ENCODE data around the gene SFXN5. TPM values are rescaled to one million over a fixed set of nuclear protein-coding genes. Genes with fewer than 3 reads are reported as not detected.

Gene SFXN5
- total and polyA plus RNA-seq, 2 of the 8 experiments (the other 6 are each of a cell fraction or from before 2014, with no cell fraction given), result 29.3 to 33.1 TPM

- Histone ChIP-seq H3K14ac (ENCODE audit: insufficient read length) (no peak overlapping the region), H2BK20ac (ENCODE audit: low read length) (no peak overlapping the region), H2BK120ac (replicated peaks; ENCODE audit: low read depth, low read length) (no peak overlapping the region), H2AK5ac (ENCODE audit: low read depth, low read length) (no peak overlapping the region), H3K79me1 (ENCODE audit: low read depth, low read length) (peaks cover 16% of the 10 kb centered on the region), H3K36me3 (ENCODE audit: control insufficient read depth in 2 of 4, insufficient read depth in 4 of 4, low read length in 3 of 4) (no peaks in the 10 kb centered on the region), H4K20me1 (replicated peaks in 1 of 2; ENCODE audit: control insufficient read depth in 1 of 2, insufficient read depth in 2 of 2, low read length in 2 of 2) (peaks cover 2 to 6% of the 10 kb centered on the region in 2 experiments), H4K8ac (ENCODE audit: extremely low read depth, insufficient read depth, low read length) (no peak overlapping the region; the same call in 1 of the 2 replicates), H3K23me2 (ENCODE audit: low read depth, low read length) (peaks cover 15% of the 10 kb centered on the region), H3K4me1 (replicated peaks in 1 of 4; ENCODE audit: control insufficient read depth in 3 of 4, insufficient read depth in 4 of 4, low read length in 3 of 4) (peaks cover 10 to 14% (median 12%) of the 10 kb centered on the region in 4 experiments; a peak in 6 of 7 replicates), H3K4me3 (ENCODE audit: extremely low read depth in 1 of 4, insufficient read depth in 2 of 4, low read depth in 3 of 4, low read length in 4 of 4) (no peak overlapping the region), H3K4me2 (ENCODE audit: insufficient read depth in 1 of 2, low read depth in 2 of 2, low read length in 2 of 2) (no peak overlapping the region; a peak in 1 of 4 replicates), H4K5ac (ENCODE audit: insufficient read length, low read depth, low read length) (no peak overlapping the region), H3K18ac (ENCODE audit: extremely low read depth, low read length) (no peak overlapping the region), H3K79me2 (ENCODE audit: control insufficient read depth in 1 of 2, insufficient read depth in 2 of 2, low read length in 2 of 2) (peaks cover 0 to 15% of the 10 kb centered on the region in 2 experiments; a peak in 2 of 4 replicates), H3K27me3 (replicated peaks in 1 of 4; ENCODE audit: control insufficient read depth in 3 of 4, extremely low read depth in 1 of 4, insufficient read depth in 3 of 4, low read length in 3 of 4) (no peaks in the 10 kb centered on the region; a peak in 2 of 7 replicates), H3K9ac (replicated peaks in 1 of 4; ENCODE audit: extremely low read depth in 1 of 4, low read depth in 3 of 4, low read length in 3 of 4) (no peak overlapping the region), H3K9me3 (ENCODE audit: insufficient read depth in 2 of 2, low read depth in 1 of 2, low read length in 1 of 2) (peaks cover 0 to under 1% of the 10 kb centered on the region in 2 experiments; a peak in 1 of 4 replicates), H2AFZ (ENCODE audit: low read length) (no peak overlapping the region), H3K27ac (ENCODE audit: low read depth, low read length) (no peak overlapping the region), H3K23ac (ENCODE audit: insufficient read length) (no peak overlapping the region), H3K56ac (replicated peaks; ENCODE audit: insufficient read length, low read depth, low read length) (no peak overlapping the region), H4K91ac (replicated peaks; ENCODE audit: insufficient read length, low read length) (no peak overlapping the region), H2BK5ac (ENCODE audit: low read depth, low read length) (no peak overlapping the region), H2BK12ac (ENCODE audit: low read depth, low read length) (no peak overlapping the region), H2BK15ac (ENCODE audit: low read length) (no peak overlapping the region), H3K4ac (replicated peaks; ENCODE audit: insufficient read length, low read depth, low read length) (no peak overlapping the region)
- WGBS, 2 experiments (ENCODE audit: extremely low coverage in 1 of 2, insufficient coverage in 1 of 2, insufficient read length in 1 of 2, insufficient replicate concordance in 2 of 2, low coverage in 1 of 2, low lambda C conversion rate in 2 of 2, missing lambda C conversion rate in 1 of 2), result 92% methylated on average over 5 of the region's 5 CpGs; no CpG with 5 or more reads in 1 of the 2 experiments
- no peak for FAIRE-seq
- CTCF ChIA-PET (ENCODE audit: partially characterized antibody), result interaction anchor here (0.6 to 7.5 kb wide), 9 partner anchors 15 to 118 kb away, joined by 3 to 63 read pairs (median 5); no protein-coding TSS in a partner anchor
- DNase-seq (ENCODE audit: low read depth in 1 of 2, low spot score in 2 of 2), result no peak
- POLR2A ChIA-PET (ENCODE audit: partially characterized antibody), result interaction anchor here (3.1 kb wide), 1 partner anchor 17 kb away, joined by 17 read pairs; no protein-coding TSS in a partner anchor
- TF ChIP-seq NRF1 (IDR thresholded peaks at IDR 0.05; ENCODE audit: low read depth, low read length), result no peak
- TF ChIP-seq KDM1A (IDR thresholded peaks at IDR 0.05; ENCODE audit: borderline replicate concordance, low read length), result peak; percentile 58; the same call in 1 of the 2 replicates
- TF ChIP-seq ASH2L (IDR thresholded peaks at IDR 0.05; ENCODE audit: low read length), result no peak
- no peak for TF ChIP-seq SIN3A (conservative IDR thresholded peaks at IDR 0.05 in 1 of 2, IDR thresholded peaks at IDR 0.05 in 1 of 2; ENCODE audit: low read depth in 1 of 2, low read length in 2 of 2)
- no peak for TF ChIP-seq NANOG (IDR thresholded peaks at IDR 0.05; ENCODE audit: insufficient read depth, low read depth, low read length, poor library complexity, severe bottlenecking)
- TF ChIP-seq POLR2AphosphoS5 (IDR thresholded peaks at IDR 0.05; ENCODE audit: low read depth, low read length), result no peak
These were observed 38.1 kb upstream of the SFXN5 start for GRCh38 chr2:73109431-73110167.
